ENCODE data around the gene CLOCK.

DNA sequence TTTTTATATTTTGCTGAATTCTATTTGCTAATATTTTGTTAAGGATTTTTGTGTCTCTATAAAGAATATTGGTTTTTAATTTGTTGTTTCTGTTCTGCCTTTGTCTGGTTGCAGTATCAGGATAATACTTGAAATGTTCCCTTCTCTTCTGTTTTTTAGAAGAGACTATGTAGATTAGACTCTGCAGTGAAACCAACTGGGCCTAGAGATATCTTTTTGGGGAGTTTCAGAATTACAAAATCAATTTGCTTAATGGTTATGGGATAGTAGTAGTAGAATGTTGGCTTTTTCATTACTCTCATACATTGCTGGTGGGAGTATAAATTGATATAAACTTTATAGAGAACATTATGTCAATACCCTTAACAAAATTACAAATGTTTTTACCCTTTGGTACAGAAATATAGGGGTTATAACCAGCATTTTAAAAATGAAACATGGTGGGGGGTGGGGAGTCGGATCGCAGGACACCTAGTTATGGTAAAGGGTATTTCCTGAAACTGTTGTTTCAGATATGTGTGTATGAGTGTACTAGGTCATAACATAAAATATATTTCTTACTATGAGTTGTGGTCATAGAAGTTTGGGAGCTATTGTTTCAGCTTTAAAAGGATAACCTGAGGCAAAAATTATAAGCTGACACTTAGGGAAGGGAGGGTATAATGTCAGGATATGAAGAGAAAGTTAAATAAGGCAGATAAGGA is 29.0 kb downstream of the CLOCK start:
- TF ChIP-seq CTCF (IDR thresholded peaks at IDR 0.05) (no peak), POLR2A (IDR thresholded peaks at IDR 0.05) (no peak)
